Measurements from ENCODE around the gene DLG2.

The DLG2 gene

DNA sequence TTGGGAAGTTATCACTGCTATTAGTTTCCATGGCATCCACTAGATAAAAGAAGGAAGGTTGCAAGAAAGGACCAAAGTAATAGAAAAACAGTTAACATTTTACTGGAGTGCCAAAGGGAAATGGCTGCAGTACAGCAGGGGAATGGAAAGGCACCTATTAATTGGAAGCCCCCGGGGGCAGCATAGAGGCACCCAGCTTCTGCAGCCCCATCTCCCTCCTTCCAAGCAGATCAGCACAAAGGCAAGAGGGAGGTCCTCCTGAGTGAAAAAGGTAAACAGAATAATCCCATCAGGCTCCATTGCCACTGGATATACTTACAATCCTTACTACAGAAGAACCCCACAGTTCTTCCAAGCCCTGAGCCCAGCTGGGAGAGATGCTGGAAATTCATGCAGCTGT, 887.1 kb downstream of the DLG2 start:
- DNase-seq (ENCODE audit: insufficient read length, low spot score) (no peak), FAIRE-seq (no peak)
- no peak for TF ChIP-seq PAX5 (IDR thresholded peaks at IDR 0.05; ENCODE audit: insufficient read depth, low read length, severe bottlenecking)
- TF ChIP-seq POLR2A (IDR thresholded peaks at IDR 0.05; ENCODE audit: low read depth, low read length), result no peak
- no peak for TF ChIP-seq POU2F2 (IDR thresholded peaks at IDR 0.05; ENCODE audit: low read depth, low read length)
- TF ChIP-seq POLR2AphosphoS5 (IDR thresholded peaks at IDR 0.05; ENCODE audit: low read depth, low read length), result no peak
- no peak for TF ChIP-seq SPI1 (IDR thresholded peaks at IDR 0.05; ENCODE audit: low read depth, low read length)
- no peak for TF ChIP-seq TAF1 (IDR thresholded peaks at IDR 0.05; ENCODE audit: low read depth, low read length)

DNA sequence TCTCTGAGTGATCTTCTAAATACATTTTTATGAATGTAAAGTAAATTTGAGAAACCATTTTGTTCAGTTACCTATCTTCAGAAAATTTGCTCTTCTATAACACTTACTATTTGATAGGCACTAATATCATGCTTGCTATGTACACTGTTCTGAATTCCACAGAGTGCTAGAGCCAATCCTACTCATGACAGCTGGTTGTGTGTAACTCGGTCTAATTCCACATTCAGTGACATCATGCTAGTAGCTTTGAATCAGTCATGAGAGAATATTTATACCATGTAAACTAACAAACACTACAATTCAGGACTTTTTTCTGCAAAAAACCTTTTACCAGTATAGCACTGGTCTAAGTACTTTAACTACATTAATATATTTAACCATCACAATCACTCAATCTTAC, 902.9 kb downstream of the DLG2 start:
- no peak for FAIRE-seq
- no peak for DNase-seq (ENCODE audit: insufficient read length, low spot score)
- TF ChIP-seq POU2F2 (IDR thresholded peaks at IDR 0.05; ENCODE audit: low read depth, low read length), result no peak
- TF ChIP-seq PAX5 (IDR thresholded peaks at IDR 0.05; ENCODE audit: insufficient read depth, low read length, severe bottlenecking), result no peak
- no peak for TF ChIP-seq TAF1 (IDR thresholded peaks at IDR 0.05; ENCODE audit: low read depth, low read length)
- TF ChIP-seq POLR2A (IDR thresholded peaks at IDR 0.05; ENCODE audit: low read depth, low read length), result no peak
- no peak for TF ChIP-seq SPI1 (IDR thresholded peaks at IDR 0.05; ENCODE audit: low read depth, low read length)
- no peak for TF ChIP-seq POLR2AphosphoS5 (IDR thresholded peaks at IDR 0.05; ENCODE audit: low read depth, low read length)

DNA sequence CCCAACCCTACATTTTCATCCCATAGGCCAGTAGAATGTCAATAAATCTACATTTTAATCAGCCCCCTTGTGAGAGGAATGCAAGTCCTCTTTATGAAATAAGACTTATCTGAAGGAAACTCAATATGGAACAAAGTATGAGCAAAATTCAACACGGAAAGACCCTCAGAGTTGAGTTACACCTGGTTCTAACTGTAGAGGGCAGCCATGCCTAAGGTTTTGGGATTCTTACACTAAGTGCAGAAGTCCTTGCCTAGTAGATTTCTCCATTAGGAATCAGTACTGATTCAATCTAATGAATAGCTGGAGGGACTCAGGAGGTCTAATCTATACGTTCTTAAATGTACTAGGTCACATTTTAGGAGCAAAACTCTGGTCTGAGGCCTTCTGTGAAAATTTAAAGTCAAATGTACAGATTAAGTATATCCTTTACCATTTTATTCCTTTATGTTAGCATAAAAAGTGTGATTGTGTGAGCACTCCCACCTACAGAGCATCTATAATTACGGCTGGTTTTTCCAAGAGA, 904.5 kb downstream of the DLG2 start:
- FAIRE-seq, result no peak
- TF ChIP-seq POU2F2 (IDR thresholded peaks at IDR 0.05; ENCODE audit: low read depth, low read length) (no peak), PAX5 (IDR thresholded peaks at IDR 0.05; ENCODE audit: insufficient read depth, low read length, severe bottlenecking) (no peak), TAF1 (IDR thresholded peaks at IDR 0.05; ENCODE audit: low read depth, low read length) (no peak), POLR2AphosphoS5 (IDR thresholded peaks at IDR 0.05; ENCODE audit: low read depth, low read length) (no peak), SPI1 (IDR thresholded peaks at IDR 0.05; ENCODE audit: low read depth, low read length) (no peak), POLR2A (IDR thresholded peaks at IDR 0.05; ENCODE audit: low read depth, low read length) (no peak)
- DNase-seq (ENCODE audit: insufficient read length, low spot score), result no peak

GRCh38 chr11:84721561-84721961, 905.6 kb downstream of the DLG2 start:
- FAIRE-seq, result no peak
- DNase-seq (ENCODE audit: insufficient read length, low spot score), result no peak
- no peak for TF ChIP-seq POLR2AphosphoS5 (IDR thresholded peaks at IDR 0.05; ENCODE audit: low read depth, low read length)
- TF ChIP-seq POU2F2 (IDR thresholded peaks at IDR 0.05; ENCODE audit: low read depth, low read length), result no peak

DNA sequence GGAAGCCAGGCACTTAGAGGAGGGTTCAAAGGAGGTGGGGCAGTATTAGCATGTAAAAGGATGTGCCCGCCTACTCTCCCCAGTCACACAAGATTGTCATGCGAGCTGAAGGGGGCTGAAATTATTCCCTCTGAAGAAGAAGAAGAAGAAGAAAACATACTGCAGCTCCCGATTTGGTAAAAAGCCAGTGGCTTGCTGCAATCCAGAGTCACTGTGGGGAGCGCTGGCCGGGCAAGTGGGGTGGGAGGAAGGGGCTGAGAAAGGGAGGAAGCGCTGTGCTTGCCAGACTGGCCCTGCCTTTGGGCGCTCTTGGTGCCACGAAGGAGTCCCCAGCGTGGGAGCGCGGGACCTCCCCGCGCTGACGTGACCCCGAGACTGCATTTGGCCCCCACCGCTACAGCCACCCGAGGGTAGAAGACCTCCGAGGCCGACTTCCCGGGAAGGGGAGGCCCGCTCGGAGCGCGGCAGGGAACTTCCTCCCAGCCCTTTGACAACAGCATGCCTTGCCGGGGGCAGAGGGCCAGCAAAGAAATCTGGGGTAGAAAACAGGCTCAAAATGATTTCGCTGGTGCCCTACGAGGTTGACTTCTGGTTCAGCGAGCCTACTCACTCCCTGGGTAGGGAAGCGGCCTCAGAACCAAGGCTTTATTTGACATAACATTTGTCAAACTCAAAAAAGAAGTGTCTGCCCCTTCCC, 906.3 kb downstream of the DLG2 start:
- DNase-seq (ENCODE audit: insufficient read length, low spot score) (no peak), FAIRE-seq (no peak)
- no peak for TF ChIP-seq TAF1 (IDR thresholded peaks at IDR 0.05; ENCODE audit: low read depth, low read length)
- TF ChIP-seq POLR2AphosphoS5 (IDR thresholded peaks at IDR 0.05; ENCODE audit: low read depth, low read length), result no peak
- no peak for TF ChIP-seq SPI1 (IDR thresholded peaks at IDR 0.05; ENCODE audit: low read depth, low read length)
- no peak for TF ChIP-seq POU2F2 (IDR thresholded peaks at IDR 0.05; ENCODE audit: low read depth, low read length)
- no peak for TF ChIP-seq POLR2A (IDR thresholded peaks at IDR 0.05; ENCODE audit: low read depth, low read length)

DNA sequence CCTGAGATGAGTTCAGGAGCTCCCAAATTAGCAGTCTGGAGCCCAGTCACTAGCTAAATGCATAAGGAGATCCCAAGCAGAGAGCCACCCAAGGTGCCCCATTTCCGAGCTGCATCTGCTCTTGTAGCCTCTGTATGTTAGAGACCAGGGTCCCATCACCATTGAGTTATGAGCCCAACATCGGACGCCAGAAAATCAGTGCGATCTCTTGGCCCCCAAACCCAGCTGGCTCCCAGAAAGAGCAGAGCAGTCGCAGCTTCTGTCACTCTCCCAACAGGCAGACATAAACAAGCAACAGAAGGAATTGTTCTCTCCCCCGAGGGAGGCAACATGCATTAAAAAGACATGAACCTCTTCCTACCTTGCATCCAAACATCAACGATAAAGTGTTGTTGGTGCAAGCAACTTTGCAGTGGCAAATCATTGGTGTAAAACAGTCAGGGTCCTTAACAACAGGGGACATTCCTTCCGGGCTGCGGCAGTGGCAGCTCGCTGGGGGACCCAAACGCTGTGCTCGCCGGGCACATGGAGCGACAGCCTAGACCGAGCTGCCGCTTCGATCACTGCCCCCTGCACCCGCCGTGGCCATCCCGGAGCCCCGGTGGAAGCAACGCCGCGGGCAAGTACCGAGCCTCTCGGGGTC, 907.1 kb downstream of the DLG2 start:
- FAIRE-seq, result no peak
- no peak for DNase-seq (ENCODE audit: insufficient read length, low spot score)
- TF ChIP-seq POLR2AphosphoS5 (IDR thresholded peaks at IDR 0.05; ENCODE audit: low read depth, low read length), result no peak
- no peak for TF ChIP-seq SPI1 (IDR thresholded peaks at IDR 0.05; ENCODE audit: low read depth, low read length)

GRCh38 chr11:84714316-84714780, 912.8 kb downstream of the DLG2 start:
- FAIRE-seq (no peak), DNase-seq (ENCODE audit: insufficient read length, low spot score) (peak; percentile 15)
- TF ChIP-seq POLR2AphosphoS5 (IDR thresholded peaks at IDR 0.05; ENCODE audit: low read depth, low read length), result no peak
- peak; percentile 68 for TF ChIP-seq SPI1 (IDR thresholded peaks at IDR 0.05; ENCODE audit: low read depth, low read length)

GRCh38 chr11:84691830-84692229, 935.3 kb downstream of the DLG2 start:
- no peak for FAIRE-seq
- no peak for TF ChIP-seq PAX5 (IDR thresholded peaks at IDR 0.05; ENCODE audit: insufficient read depth, low read length, severe bottlenecking)
- TF ChIP-seq TAF1 (IDR thresholded peaks at IDR 0.05; ENCODE audit: low read depth, low read length), result no peak
- TF ChIP-seq SPI1 (IDR thresholded peaks at IDR 0.05; ENCODE audit: low read depth, low read length), result no peak
- no peak for TF ChIP-seq POU2F2 (IDR thresholded peaks at IDR 0.05; ENCODE audit: low read depth, low read length)
- TF ChIP-seq POLR2A (IDR thresholded peaks at IDR 0.05; ENCODE audit: low read depth, low read length), result no peak
- TF ChIP-seq POLR2AphosphoS5 (IDR thresholded peaks at IDR 0.05; ENCODE audit: low read depth, low read length), result no peak
- no peak for DNase-seq (ENCODE audit: insufficient read length, low spot score)

DNA sequence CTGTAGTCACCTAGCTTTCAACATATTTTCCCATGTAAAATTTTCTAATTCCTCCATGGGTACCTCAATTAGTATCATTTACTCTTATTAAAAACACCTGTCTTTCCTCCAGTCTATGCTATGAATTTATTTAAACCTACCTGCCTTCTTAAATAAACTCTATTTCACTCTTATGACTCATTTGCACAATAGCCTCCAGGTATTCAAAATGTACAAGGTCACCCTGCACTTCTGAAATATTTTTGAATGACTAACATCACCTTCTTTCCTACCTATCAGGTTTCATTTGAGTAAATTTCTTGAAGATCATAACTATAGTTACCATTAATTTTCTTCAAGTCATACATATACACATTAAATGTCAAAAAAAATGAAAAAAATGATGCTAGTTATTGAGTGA, 939.7 kb downstream of the DLG2 start:
- FAIRE-seq (no peak), DNase-seq (ENCODE audit: insufficient read length, low spot score) (no peak)
- no peak for TF ChIP-seq PAX5 (IDR thresholded peaks at IDR 0.05; ENCODE audit: insufficient read depth, low read length, severe bottlenecking)
- TF ChIP-seq POLR2A (IDR thresholded peaks at IDR 0.05; ENCODE audit: low read depth, low read length), result no peak
- TF ChIP-seq SPI1 (IDR thresholded peaks at IDR 0.05; ENCODE audit: low read depth, low read length), result no peak
- TF ChIP-seq POU2F2 (IDR thresholded peaks at IDR 0.05; ENCODE audit: low read depth, low read length), result no peak
- no peak for TF ChIP-seq POLR2AphosphoS5 (IDR thresholded peaks at IDR 0.05; ENCODE audit: low read depth, low read length)
- TF ChIP-seq TAF1 (IDR thresholded peaks at IDR 0.05; ENCODE audit: low read depth, low read length), result no peak

DNA sequence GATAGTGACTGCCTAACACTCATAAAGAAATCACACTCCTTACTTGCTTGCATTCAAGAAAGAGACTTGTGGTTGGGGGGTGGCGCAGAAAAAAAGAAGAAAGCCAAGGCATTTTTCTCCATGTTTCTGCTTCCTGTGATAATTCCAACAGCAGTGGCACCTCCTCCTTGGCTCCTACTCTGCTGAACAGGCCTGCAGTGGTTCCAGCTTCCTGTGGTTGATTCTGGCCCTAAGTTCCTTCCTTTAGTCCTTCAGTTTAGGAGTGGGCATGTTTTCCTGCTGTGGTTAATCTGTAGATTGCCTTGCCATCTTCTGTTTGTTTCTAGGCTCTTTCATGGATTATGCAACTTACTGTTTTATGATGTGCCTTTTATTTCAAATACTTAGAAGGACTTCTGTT, 940.4 kb downstream of the DLG2 start:
- FAIRE-seq, result no peak
- DNase-seq (ENCODE audit: insufficient read length, low spot score), result no peak
- TF ChIP-seq POU2F2 (IDR thresholded peaks at IDR 0.05; ENCODE audit: low read depth, low read length) (no peak), POLR2A (IDR thresholded peaks at IDR 0.05; ENCODE audit: low read depth, low read length) (no peak), SPI1 (IDR thresholded peaks at IDR 0.05; ENCODE audit: low read depth, low read length) (no peak), PAX5 (IDR thresholded peaks at IDR 0.05; ENCODE audit: insufficient read depth, low read length, severe bottlenecking) (no peak), TAF1 (IDR thresholded peaks at IDR 0.05; ENCODE audit: low read depth, low read length) (no peak), POLR2AphosphoS5 (IDR thresholded peaks at IDR 0.05; ENCODE audit: low read depth, low read length) (no peak)

Data from GM12891 (cell line).